Measurements from ENCODE around the gene KANSL2. TPM values are rescaled to one million over a fixed set of nuclear protein-coding genes. Genes with fewer than 3 reads are reported as not detected.
"Not testable (repeated sequence)": the region's sequence is repeated elsewhere in the genome, so short reads cannot be mapped to it uniquely, and the experiment has no call there.

Gene KANSL2
- total and polyA plus RNA-seq, 7 donors = 13.2 to 63.0 (median 28.2) TPM

GRCh38 chr12:48668996-48669395, 13.0 kb downstream of the KANSL2 start:
- TF ChIP-seq POLR2AphosphoS5 (IDR thresholded peaks at IDR 0.05) (no peak), POLR2A (IDR thresholded peaks at IDR 0.05) (no peak), EP300 (IDR thresholded peaks at IDR 0.05) (no peak)
- TF ChIP-seq, protein P1, sequence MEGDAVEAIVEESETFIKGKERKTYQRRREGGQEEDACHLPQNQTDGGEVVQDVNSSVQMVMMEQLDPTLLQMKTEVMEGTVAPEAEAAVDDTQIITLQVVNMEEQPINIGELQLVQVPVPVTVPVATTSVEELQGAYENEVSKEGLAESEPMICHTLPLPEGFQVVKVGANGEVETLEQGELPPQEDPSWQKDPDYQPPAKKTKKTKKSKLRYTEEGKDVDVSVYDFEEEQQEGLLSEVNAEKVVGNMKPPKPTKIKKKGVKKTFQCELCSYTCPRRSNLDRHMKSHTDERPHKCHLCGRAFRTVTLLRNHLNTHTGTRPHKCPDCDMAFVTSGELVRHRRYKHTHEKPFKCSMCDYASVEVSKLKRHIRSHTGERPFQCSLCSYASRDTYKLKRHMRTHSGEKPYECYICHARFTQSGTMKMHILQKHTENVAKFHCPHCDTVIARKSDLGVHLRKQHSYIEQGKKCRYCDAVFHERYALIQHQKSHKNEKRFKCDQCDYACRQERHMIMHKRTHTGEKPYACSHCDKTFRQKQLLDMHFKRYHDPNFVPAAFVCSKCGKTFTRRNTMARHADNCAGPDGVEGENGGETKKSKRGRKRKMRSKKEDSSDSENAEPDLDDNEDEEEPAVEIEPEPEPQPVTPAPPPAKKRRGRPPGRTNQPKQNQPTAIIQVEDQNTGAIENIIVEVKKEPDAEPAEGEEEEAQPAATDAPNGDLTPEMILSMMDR (IDR thresholded peaks at IDR 0.05) = no peak
- H3K36me3 ChIP-seq = peaks cover 39 to 98% (median 68%) of the 10 kb centered on the region in 4 donors
- no peak for DNase-seq
- intact Hi-C loops (cut with DNase I) = no loop called here
- no peaks in the 10 kb centered on the region for H3K4me1 ChIP-seq
- H3K27me3 ChIP-seq = no peaks in the 10 kb centered on the region
- WGBS, 2 donors = 93 to 94% methylated on average over 14 of the region's 14 CpGs
- no peak overlapping the region for H3K4me3 ChIP-seq
- H3K9me3 ChIP-seq = no peaks in the 10 kb centered on the region
- no peak overlapping the region for H3K27ac ChIP-seq

DNA sequence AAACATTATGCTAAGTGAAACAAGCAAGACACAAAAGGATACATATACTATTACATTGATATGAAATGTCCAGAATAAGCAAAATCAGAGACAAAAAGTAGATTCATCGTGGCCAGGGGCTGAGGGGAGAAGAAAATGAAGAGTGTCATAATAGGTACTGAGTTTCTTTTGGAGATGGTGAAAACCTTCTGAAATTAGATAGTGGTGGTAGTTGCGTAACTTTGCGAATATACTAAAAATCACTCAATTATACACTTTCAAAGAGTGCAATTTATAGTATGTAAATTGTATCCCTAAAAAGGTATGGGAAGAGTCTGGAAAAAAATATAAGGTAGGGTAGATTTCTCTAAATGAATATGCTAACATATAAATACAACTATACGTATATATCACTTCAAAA, 22.2 kb downstream of the KANSL2 start:
- H3K36me3 ChIP-seq = peaks cover 27 to 100% (median 43%) of the 10 kb centered on the region in 4 donors
- no peak overlapping the region for H3K4me3 ChIP-seq
- TF ChIP-seq POLR2AphosphoS5 (IDR thresholded peaks at IDR 0.05) = no peak
- TF ChIP-seq, protein P1 (IDR thresholded peaks at IDR 0.05) = no peak
- TF ChIP-seq EP300 (IDR thresholded peaks at IDR 0.05) = no peak
- TF ChIP-seq POLR2A (IDR thresholded peaks at IDR 0.05) = no peak
- no peaks in the 10 kb centered on the region for H3K4me1 ChIP-seq
- DNase-seq = no peak
- WGBS, 2 donors = 93 to 95% methylated on average over 4 of the region's 4 CpGs
- intact Hi-C loops (cut with DNase I) = no loop called here
- H3K27ac ChIP-seq = no peak overlapping the region
- no peaks in the 10 kb centered on the region for H3K9me3 ChIP-seq
- no peaks in the 10 kb centered on the region for H3K27me3 ChIP-seq

DNA sequence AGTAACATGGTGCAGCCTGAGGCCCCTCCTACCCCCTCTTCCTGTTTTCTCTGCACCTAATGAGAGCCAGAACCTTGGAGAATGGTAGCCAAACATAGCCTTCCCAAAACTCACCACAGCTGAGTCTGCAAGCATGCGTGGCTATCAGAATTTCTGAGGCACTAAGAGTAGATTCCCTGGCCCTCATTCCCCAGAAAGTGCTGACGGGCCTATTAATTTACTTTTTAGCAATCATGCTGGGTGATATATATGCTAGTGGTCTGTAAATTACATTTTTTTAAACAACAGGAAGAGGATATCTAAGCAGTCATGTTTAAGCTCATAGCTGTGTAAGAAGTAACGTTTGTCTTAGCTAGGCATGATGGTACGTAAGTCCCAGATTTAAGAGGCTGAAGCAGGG, 30.4 kb downstream of the KANSL2 start:
- Histone ChIP-seq H3K27ac (no peak overlapping the region), H3K4me3 (no peak overlapping the region), H3K36me3 (peaks cover 19 to 61% (median 23%) of the 10 kb centered on the region in 4 donors), H3K27me3 (no peaks in the 10 kb centered on the region), H3K9me3 (no peaks in the 10 kb centered on the region), H3K4me1 (no peaks in the 10 kb centered on the region)
- 72 to 76% methylated on average over 4 of the region's 4 CpGs for WGBS, 2 donors
- DNase-seq = no peak
- no peak for TF ChIP-seq POLR2A (IDR thresholded peaks at IDR 0.05)
- TF ChIP-seq, protein P1 (IDR thresholded peaks at IDR 0.05) = no peak
- TF ChIP-seq POLR2AphosphoS5 (IDR thresholded peaks at IDR 0.05) = no peak
- TF ChIP-seq EP300 (IDR thresholded peaks at IDR 0.05) = no peak
- intact Hi-C loops (cut with DNase I) = no loop called here

DNA sequence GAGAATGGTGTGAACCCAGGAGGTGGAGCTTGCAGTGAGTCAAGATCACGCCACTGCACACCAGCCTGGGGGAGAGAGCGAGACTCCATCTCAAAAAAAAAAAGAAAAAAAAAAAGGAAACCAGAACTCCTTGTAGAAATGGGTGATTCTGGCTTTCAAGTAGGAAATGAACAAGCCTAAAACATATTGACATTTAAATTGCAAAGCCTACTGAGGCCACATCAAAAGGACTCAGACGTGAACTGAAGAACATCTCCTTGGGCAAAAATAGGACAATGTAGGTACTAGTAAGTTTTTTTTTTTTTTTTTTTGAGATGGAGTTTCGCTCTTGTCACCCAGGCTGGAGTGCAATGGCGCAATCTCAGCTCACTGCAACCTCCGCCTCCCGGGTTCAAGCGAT, 36.7 kb downstream of the KANSL2 start:
- H3K27ac ChIP-seq; H3K27me3 ChIP-seq; H3K9me3 ChIP-seq; H3K4me1 ChIP-seq; H3K36me3 ChIP-seq; H3K4me3 ChIP-seq; intact Hi-C loops (cut with DNase I); DNase-seq: not testable (repeated sequence)
- 88 to 94% methylated on average over 8 of the region's 8 CpGs for WGBS, 2 donors

DNA sequence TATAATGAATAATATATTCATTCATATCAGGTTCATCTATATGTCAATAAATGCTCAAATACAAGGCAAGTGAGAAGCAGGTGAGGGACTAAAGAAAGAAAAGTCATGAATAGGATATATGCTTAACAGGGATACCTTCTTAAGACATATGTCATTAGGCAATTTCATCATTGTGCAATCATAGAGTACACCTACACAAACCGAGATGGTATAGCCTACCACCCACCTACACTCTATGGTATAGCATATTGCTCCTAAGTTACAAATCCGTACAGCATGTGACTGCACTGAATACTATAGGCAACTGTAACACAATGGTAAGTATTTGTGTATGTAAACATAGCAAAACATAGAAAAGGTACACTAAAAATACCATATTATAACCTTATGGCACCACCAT, 39.0 kb downstream of the KANSL2 start:
- Histone ChIP-seq H3K9me3 (no peaks in the 10 kb centered on the region), H3K4me3 (no peak overlapping the region), H3K36me3 (peaks cover 0 to 10% (median 0%) of the 10 kb centered on the region in 4 donors), H3K27ac (no peak overlapping the region), H3K27me3 (no peaks in the 10 kb centered on the region), H3K4me1 (no peaks in the 10 kb centered on the region)
- intact Hi-C loops (cut with DNase I) = no loop called here
- DNase-seq = no peak
- WGBS, 2 donors = 98% methylated on average over 2 of the region's 2 CpGs
- TF ChIP-seq, protein P1 (IDR thresholded peaks at IDR 0.05) = no peak
- TF ChIP-seq POLR2A (IDR thresholded peaks at IDR 0.05) = no peak
- no peak for TF ChIP-seq EP300 (IDR thresholded peaks at IDR 0.05)
- no peak for TF ChIP-seq POLR2AphosphoS5 (IDR thresholded peaks at IDR 0.05)

DNA sequence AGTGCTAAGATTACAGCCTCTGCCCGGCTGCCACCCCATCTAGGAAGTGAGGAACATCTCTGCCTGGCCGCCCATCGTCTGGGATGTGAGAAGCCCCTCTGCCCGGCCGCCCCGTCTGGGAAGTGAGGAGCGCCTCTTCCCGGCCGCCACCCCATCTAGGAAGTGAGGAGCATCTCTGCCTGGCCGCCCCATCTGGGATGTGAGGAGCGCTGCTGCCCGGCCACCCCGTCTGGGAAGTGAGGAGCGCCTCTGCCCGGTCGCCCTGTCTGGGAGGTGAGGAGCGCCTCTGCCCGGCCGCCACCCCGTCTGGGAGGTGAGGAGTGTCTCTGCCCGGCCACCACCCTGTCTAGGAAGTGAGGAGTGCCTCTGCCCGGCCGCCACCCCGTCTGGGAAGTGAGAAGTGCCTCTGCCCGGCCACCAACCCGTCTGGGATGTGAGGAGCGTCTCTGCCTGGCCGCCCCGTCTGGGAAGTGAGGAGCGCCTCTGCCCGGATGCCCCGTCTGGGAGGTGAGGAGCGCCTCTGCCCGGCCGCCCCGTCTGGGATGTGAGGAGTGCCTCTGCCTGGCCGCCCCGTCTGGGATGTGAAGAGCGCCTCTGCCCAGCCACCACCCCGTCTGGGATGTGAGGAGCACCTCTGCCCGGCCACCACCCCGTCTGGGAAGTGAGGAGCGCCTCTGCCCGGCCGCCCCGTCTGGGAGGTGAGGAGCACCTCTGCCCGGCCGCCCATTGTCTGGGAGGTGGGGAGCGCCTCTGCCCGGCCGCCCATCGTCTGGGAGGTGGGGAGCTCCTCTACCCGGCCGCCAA, 40.1 kb downstream of the KANSL2 start:
- H3K4me3 ChIP-seq; DNase-seq; H3K27me3 ChIP-seq; intact Hi-C loops (cut with DNase I); H3K36me3 ChIP-seq; H3K27ac ChIP-seq; H3K9me3 ChIP-seq; H3K4me1 ChIP-seq: not testable (repeated sequence)
- WGBS, 2 donors = 95 to 96% methylated on average over 54 of the region's 54 CpGs

All from sigmoid colon (tissue), 7 donors.